Measurements from ENCODE around the gene CEP131.

DNA sequence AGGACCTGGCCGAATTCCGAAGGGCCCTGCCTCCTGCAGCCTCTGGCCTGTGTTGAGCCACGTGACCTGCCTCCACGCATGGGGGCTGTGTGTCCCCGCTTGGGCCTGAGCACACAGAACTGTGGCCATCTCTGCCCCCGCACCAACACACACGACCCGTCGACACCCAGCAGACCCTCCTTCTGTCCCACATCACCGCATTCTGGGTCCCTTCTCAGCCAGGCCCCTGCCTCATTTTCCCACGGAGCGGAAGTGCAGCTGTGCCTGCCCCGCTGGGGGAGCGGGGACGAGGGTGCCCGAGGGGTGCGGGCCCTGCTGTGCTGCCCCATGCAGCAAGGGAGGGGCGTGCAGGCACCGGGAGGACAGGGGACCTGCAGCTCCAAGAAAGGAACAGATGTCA, 34.8 kb upstream of the CEP131 start:
- TF ChIP-seq POLR2A (IDR thresholded peaks at IDR 0.05) = no peak
- TF ChIP-seq, protein P1, sequence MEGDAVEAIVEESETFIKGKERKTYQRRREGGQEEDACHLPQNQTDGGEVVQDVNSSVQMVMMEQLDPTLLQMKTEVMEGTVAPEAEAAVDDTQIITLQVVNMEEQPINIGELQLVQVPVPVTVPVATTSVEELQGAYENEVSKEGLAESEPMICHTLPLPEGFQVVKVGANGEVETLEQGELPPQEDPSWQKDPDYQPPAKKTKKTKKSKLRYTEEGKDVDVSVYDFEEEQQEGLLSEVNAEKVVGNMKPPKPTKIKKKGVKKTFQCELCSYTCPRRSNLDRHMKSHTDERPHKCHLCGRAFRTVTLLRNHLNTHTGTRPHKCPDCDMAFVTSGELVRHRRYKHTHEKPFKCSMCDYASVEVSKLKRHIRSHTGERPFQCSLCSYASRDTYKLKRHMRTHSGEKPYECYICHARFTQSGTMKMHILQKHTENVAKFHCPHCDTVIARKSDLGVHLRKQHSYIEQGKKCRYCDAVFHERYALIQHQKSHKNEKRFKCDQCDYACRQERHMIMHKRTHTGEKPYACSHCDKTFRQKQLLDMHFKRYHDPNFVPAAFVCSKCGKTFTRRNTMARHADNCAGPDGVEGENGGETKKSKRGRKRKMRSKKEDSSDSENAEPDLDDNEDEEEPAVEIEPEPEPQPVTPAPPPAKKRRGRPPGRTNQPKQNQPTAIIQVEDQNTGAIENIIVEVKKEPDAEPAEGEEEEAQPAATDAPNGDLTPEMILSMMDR (IDR thresholded peaks at IDR 0.05 in 4 of 5, conservative IDR thresholded peaks at IDR 0.05 in 1 of 5) = no peak
